HT1080 (cell line): Measurements from ENCODE around the gene TSPO2. TPM values are rescaled to one million over a fixed set of nuclear protein-coding genes. Genes with fewer than 3 reads are reported as not detected.

Experiments
- DNase-seq: peaks from one replicate; pipeline ENCODE4 v3.0.0-alpha.2; 2015; ENCODE audit warnings: low read depth
- total RNA-seq: library from RNA; depleted of rRNA; stranded (reverse); fragments of >200 nt; shearing (Covaris generic); gene quantifications from 2 replicates; pipeline ENCODE4 v1.2.3, GENCODE V29; 2014; rRNA removed

The TSPO2 gene
- total RNA-seq, 1 experiment from 2014 or later: 0.34 TPM

GRCh38 chr6:41074692-41075436 is 32.6 kb downstream of the TSPO2 start:
- DNase-seq: no peak

GRCh38 chr6:41075651-41076626 is 33.7 kb downstream of the TSPO2 start:
- no peak for DNase-seq

GRCh38 chr6:41077536-41077935 is 35.3 kb downstream of the TSPO2 start:
- DNase-seq: no peak

GRCh38 chr6:41078101-41078500 is 35.8 kb downstream of the TSPO2 start:
- DNase-seq: no peak

- DNase-seq: no peak
Measured at GRCh38 chr6:41079080-41079479, 36.8 kb downstream of the TSPO2 start.

GRCh38 chr6:41080621-41081020 is 38.4 kb downstream of the TSPO2 start:
- no peak for DNase-seq

GRCh38 chr6:41083072-41083471 is 40.8 kb downstream of the TSPO2 start:
- no peak for DNase-seq

- no peak for DNase-seq
Measured at GRCh38 chr6:41085182-41085581, 42.9 kb downstream of the TSPO2 start.

GRCh38 chr6:41088451-41088850 is 46.2 kb downstream of the TSPO2 start:
- DNase-seq: no peak

GRCh38 chr6:41090841-41091761 is 48.8 kb downstream of the TSPO2 start:
- DNase-seq: no peak

GRCh38 chr6:41092421-41093140 is 50.3 kb downstream of the TSPO2 start:
- peak; percentile 13 for DNase-seq

- no peak for DNase-seq
Measured at GRCh38 chr6:41093729-41094128, 51.5 kb downstream of the TSPO2 start.

Other genes starting within 250 kb of the TSPO2 start
- 0.16 and 0.37 TPM in 2 replicates for gene UNC5CL, start 3.2 kb upstream of the TSPO2 start, total RNA-seq
- gene APOBEC2, start 10.7 kb downstream of the TSPO2 start, total RNA-seq: not detected in 2 replicates
- gene OARD1, start 29.9 kb downstream of the TSPO2 start, total RNA-seq: 19.0 and 25.5 TPM in 2 replicates
- gene NFYA, start 30.5 kb downstream of the TSPO2 start, total RNA-seq: 7.9 and 11.8 TPM in 2 replicates
- 0.23 TPM in 1 of 2 replicates, not detected in the other for gene TREML1, start 111.9 kb downstream of the TSPO2 start, total RNA-seq
- 0.68 and 1.5 TPM in 2 replicates for gene TREM2, start 120.6 kb downstream of the TSPO2 start, total RNA-seq
- gene TREML2, start 158.7 kb downstream of the TSPO2 start, total RNA-seq: not detected in 2 replicates
- gene TREML4, start 185.9 kb downstream of the TSPO2 start, total RNA-seq: not detected in 2 replicates
- 0.57 TPM in 1 of 2 replicates, not detected in the other for gene TREM1, start 244.2 kb downstream of the TSPO2 start, total RNA-seq